ENCODE data around the gene TRPC4.
"Not testable (repeated sequence)": the region's sequence is repeated elsewhere in the genome, so short reads cannot be mapped to it uniquely, and the experiment has no call there.

The TRPC4 gene

DNA sequence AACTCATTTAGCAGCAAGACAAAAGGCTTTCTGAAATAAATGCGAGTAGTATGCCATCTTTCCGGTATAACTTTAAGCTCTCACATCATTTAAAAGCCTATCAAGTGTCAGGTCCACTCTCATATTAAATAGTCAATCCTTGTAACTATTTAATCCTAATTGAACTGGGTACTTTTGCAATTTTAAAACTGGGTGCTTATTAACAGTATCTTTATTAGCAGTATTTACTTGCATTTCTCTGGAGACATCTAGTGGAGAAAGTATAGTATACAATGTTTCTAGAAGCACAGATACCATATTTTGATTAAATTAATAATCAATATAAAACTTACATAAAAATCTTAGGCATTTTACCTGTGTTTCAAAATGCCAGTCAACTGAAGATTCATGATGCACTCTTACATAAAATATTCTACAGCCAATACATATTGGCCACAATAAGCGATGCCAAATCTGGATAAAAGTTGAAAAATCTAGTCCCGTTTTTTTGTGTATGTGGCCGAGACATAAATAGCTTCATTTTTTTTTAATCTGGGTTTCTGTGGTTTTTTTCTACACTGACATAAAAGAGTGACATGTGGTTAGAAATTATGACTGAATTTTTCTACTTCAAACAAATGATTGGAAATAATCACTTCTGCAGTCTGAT is 266.7 kb downstream of the TRPC4 start:
- DNase-seq (ENCODE audit: low read depth, low spot score) = no peak

DNA sequence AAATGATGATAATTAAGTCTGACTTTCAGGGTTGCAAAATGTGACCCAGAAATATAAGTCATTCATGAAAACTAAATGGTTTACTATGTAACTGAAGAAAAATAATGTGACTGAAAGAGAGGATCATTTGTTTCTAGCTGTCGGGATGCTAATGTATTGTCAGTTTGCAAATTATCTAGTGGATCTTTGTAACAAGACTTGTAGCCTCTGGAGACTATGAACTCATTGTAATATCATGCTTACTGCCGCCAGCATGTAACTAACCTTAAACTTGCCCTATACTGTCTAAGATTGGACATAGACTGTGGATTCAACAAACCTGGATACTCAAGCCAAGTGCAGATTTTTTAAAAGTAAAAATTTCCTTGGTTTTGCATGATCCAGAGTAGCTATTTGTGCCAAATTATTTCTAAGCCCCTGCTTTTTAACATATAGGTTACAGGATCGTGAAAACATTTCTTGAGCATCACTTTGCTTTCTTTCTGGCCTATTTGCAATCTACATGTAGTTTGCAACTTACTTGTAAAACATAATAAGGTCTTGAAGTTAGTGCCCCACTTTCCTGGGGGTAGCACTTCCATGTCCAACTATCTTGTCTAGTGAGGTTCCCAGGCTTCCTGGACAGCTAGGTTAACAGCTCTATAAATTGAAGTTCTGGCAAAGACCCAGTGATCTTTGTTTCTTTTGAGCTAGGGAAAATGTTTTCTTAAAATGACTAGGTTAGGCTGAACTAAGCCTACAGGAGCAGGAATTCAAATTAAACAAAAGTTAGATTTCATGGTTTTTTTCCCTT is 267.7 kb downstream of the TRPC4 start:
- DNase-seq (ENCODE audit: low read depth, low spot score) = no peak

DNA sequence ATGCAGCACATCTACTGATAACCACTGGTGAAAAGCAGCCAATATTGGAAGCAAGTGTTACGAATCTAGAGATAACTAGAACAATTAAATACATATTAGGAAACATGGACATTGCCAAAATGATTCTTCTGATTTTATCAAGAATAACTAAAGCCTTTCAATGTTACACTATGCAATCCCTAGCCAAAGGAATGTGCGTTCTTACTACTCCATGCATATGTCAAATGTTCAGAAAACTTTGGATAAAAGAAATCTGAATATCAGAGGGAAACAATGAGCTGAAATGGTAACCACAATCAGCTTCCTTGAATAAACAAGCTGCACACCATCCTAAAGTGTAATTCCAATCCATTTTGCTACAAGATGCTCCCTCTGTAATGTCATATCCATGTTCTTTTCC is 270.1 kb downstream of the TRPC4 start:
- no peak for DNase-seq (ENCODE audit: low read depth, low spot score)

DNA sequence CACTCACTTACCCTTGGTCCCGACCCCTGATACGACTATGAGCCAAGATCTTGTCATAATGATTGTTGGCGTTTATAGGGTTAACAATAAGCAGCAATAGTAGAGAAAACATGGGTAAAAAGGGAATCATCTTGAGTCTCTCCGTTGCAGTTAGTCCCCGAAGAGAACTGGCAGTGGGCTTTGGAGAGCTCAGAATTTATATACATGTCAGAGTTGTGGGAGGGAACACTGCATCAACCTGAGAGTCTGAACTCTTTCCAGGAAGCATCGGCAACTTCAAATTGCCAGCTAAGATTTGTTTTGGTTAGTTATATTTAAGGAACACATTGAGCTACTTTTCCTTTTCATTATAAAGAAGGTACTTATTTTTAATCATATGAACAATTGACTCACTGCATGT is 271.0 kb downstream of the TRPC4 start, which contains the start of gene POSTN:
TSS of gene POSTN (minus strand) at position 172 of the 400 bp plus-strand sequence. CDS start at position 130, 42 bp downstream.
- no peak for DNase-seq (ENCODE audit: low read depth, low spot score)

DNA sequence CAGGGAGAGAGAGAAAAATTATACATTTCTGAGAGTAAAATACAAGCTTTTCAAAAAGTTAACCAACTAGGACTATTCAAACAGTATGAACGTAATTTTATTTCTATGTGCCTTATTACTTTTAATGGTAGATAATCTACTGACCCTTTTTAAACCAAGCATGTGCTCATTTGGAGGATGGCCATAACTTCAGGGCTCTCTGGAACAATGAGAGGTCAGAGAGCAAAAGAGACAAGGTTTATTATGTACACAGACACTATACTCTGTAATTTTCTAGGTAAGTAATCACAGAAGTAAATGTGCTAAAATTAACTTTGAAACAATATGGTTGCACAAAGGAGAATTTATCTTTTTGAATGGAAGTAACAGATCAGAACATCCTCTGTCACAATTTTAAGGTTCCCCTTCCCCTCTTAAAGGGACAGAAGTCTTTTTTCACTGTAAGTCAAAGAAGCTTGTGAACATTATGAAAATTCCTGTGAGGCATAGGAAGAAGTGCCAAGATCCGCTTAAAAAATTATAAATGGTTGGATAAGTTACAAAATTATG is 272.0 kb downstream of the TRPC4 start:
- DNase-seq (ENCODE audit: low read depth, low spot score) = no peak

DNA sequence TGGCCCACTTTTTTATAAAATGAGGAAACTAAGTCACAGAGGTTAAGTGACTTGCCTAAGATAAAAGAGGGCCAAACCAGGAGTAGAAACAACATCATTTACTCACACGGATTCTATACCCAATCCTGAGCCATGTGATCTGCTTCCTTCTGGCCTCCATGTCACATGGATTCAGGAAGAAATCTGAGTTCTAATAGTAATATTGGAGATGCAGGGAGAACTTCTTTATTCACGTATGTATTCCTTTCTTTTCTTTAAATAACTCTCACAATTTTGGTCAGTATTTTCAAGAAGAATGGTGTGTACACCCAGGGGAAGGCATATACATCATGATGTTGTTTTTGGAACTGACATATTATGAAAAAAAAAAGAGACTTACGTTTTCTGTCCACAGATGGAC is 272.8 kb downstream of the TRPC4 start:
- no peak for DNase-seq (ENCODE audit: low read depth, low spot score)

DNA sequence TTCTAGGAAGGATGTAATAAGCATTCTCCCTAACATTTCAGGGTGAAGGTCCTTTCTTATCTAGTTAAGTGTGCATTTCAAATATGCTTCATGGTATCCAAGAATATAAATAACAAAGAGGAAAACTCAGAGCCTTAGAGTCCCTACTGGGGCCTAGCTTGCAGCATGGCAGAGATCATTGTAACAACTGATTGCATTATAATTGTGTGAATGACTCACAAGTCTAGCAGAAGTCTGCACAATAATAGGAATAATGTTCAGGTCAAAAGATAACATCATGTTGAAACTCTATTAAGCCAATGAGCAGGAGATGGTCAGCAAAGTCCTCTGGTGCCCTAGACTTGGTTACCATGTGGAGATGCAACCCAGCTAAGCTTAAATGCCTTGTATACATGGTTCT is 274.4 kb downstream of the TRPC4 start:
- DNase-seq (ENCODE audit: low read depth, low spot score) = peak; percentile 7

DNA sequence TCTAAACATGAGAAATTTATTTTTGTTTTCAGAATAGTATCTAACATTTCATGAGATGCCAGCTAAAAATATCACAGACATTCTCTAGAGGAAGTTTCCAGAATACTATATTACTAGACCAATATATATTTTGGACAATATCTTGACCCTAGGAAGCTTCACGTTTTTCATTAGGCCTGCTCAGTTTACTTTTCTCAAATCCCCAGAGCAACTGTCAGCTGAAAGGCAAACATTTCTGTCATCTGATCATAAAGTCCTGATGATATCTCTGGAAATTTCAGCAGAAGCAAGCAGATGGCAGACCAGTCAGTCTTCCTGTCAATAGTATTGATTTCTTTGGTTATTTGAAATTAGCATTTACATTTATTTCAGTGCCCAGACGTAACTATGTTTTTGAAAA is 275.0 kb downstream of the TRPC4 start:
- no peak for DNase-seq (ENCODE audit: low read depth, low spot score)

DNA sequence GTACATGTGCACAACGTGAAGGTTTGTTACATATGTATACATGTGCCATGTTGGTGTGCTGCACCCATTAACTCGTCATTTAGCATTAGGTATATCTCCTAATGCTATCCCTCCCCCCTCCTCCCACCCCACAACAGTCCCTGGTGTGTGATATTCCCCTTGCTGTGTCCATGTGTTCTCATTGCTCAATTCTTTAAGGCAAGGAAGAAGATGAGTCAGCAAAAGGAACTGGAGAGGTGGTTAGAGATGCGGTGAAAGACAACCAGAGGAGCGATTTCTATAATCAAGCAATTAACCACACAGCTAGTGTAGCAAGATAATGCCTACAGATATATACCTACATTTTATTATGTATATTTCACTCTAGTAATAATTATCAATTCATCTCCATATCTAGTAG is 280.2 kb downstream of the TRPC4 start:
- DNase-seq (ENCODE audit: low read depth, low spot score) = not testable (repeated sequence)

DNA sequence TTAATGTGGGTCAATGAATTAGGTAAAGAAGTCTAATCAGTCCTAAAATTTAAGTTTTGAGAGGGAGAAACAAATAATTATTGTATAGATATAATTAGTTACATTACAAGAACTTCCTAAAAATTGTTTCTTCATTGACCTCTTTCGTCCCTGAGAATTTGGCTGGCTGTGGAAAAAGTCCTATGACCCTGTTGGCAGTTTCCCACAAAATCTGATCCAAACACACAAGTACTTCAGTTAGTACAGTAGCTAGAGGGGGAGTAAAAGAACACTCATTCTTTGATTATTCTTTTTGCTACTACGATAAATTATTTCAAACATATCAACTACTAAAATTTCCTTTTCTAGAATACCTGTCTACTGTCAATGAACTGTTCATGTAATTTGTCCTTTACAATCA is 282.3 kb downstream of the TRPC4 start:
- DNase-seq (ENCODE audit: low read depth, low spot score) = no peak
